Fibroblast of lung (primary cell): ENCODE data around the gene PGGT1B. TPM values are rescaled to one million over a fixed set of nuclear protein-coding genes. Genes with fewer than 3 reads are reported as not detected.

Source experiments
- DNase-seq, 2 donors: peaks; one replicate each; pipeline versions ENCODE4 v3.0.0 to v3.0.0-alpha.2; 2010; ENCODE audit warnings: low read depth in 2 of 2
- H2AFZ ChIP-seq: 2 replicates; pipeline ENCODE4 v1.5.1; 2012; ENCODE audit warnings: low read length, control low read depth, inconsistent platforms
- H3K27ac ChIP-seq: 2 replicates; pipeline ENCODE4 v1.5.1; 2011; ENCODE audit warnings: low read length, control low read depth; ENCODE audit not compliant: insufficient read depth
- H3K27me3 ChIP-seq: 2 replicates; pipeline ENCODE4 v1.5.1; 2011; ENCODE audit warnings: mild to moderate bottlenecking, low read length; ENCODE audit not compliant: control insufficient read depth, insufficient read depth
- H3K36me3 ChIP-seq: 2 replicates; pipeline ENCODE4 v1.5.1; 2011; ENCODE audit warnings: low read length; ENCODE audit not compliant: control insufficient read depth, insufficient read depth
- H3K4me1 ChIP-seq: 2 replicates; pipeline ENCODE4 v1.5.1; 2011; ENCODE audit warnings: low read length; ENCODE audit not compliant: control insufficient read depth, insufficient read depth; ENCODE audit errors: extremely low read depth
- H3K4me2 ChIP-seq: 2 replicates; pipeline ENCODE4 v1.5.1; 2011; ENCODE audit warnings: low read length, control low read depth; ENCODE audit not compliant: insufficient read depth; ENCODE audit errors: extremely low read depth
- H3K4me3 ChIP-seq, 4 experiments: fragments of 200-600 bp in 1 of 4; sonication (generic) in 1 of 4; replicated peaks in 1 of 4; 2 replicates each; pipeline ENCODE4 v1.5.1; 2011 to 2016; ENCODE audit warnings: low read length in 4 of 4, low read depth in 3 of 4, mild to moderate bottlenecking in 3 of 4, control low read depth in 2 of 4, inconsistent platforms in 1 of 4, mixed read lengths in 1 of 4; ENCODE audit not compliant: insufficient read depth in 1 of 4; ENCODE audit errors: control extremely low read depth in 1 of 4
- H3K79me2 ChIP-seq: 2 replicates; pipeline ENCODE4 v1.5.1; 2012; ENCODE audit warnings: mild to moderate bottlenecking, low read length, inconsistent platforms; ENCODE audit not compliant: control insufficient read depth, insufficient read depth
- H3K9ac ChIP-seq: 2 replicates; pipeline ENCODE4 v1.5.1; 2011; ENCODE audit warnings: mild to moderate bottlenecking, low read length, control low read depth; ENCODE audit not compliant: insufficient read depth
- H3K9me3 ChIP-seq: 2 replicates; pipeline ENCODE4 v1.5.1; 2012; ENCODE audit warnings: low read depth, low read length; ENCODE audit not compliant: control insufficient read depth, insufficient read depth
- H4K20me1 ChIP-seq: 2 replicates; pipeline ENCODE4 v1.5.1; 2011; ENCODE audit warnings: low read length; ENCODE audit not compliant: control insufficient read depth, insufficient read depth; ENCODE audit errors: extremely low read depth
- EZH2 ChIP-seq: IDR thresholded peaks from 2 replicates; pipeline ENCODE4 v1.5.1; 2012; ENCODE audit warnings: low read length, control low read depth, mild to moderate bottlenecking; ENCODE audit errors: missing control alignments
- polyA plus RNA-seq, 2 donors: library from polyadenylated mRNA; depleted of rRNA in 1 of 2; stranded (reverse) in 1 of 2; unstranded in 1 of 2; fragments of >200 nt; gene quantifications; 2 replicates each; pipeline ENCODE4 v1.2.1, GENCODE V29; 2011 to 2012; ENCODE audit warnings: missing spikeins in 1 of 2
- total RNA-seq: library from RNA; depleted of rRNA; stranded (reverse); fragments of >200 nt; gene quantifications from 2 replicates; pipeline ENCODE4 v1.2.1, GENCODE V29; 2014
- TF ChIP-seq, protein P1 (sequence below), 2 donors: IDR thresholded peaks in 1 of 2; conservative IDR thresholded peaks in 1 of 2; 1 replicate in 1 of 2; 2 replicates in 1 of 2; pipeline ENCODE4 v1.5.1; 2011 to 2012; ENCODE audit warnings: low read length in 2 of 2, control low read depth in 1 of 2, inconsistent platforms in 1 of 2, low read depth in 1 of 2, mild to moderate bottlenecking in 1 of 2

PGGT1B gene
- total and polyA plus RNA-seq, 2 donors (not counting 1 experiment from before 2014, with no cell fraction given): 2.5 to 12.4 TPM

DNA sequence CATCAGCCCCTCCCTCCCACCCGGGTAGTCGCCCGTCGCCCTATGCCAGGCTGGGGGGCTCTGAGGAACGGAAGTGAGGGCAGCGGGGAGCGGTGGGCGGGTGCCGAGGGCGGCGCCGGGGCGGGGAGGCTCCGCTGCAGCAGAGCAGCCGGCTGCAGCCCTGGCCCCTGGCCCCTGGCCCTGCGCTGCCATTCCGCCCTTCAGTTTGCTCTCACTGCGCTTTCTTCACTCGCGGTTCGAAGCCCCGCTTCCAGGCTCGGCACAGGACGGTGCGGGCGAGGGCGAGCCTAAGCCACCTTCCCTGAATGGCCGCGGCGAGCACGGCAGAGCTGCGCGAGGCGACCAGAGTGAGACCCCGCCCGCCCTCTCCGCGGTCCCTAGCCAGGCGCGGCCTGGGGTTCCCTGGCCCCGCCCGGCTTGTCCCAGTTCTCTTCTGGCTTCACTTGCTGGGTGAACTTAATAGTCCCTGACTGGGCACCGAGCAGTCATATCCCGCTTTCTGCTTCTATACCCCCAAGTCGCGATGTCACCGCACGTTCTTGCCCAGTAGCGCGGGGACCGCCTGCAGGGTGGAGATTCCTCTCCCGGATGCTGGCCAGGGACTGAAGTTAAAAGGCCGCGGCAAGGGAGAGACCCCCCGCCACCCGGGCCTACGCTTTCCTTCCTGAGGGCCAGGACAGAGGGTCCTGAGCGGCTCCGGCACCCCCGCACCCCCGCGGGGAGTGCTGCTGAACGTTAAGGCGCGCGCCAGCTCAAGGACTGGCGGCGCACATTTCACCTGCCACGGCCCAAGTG lies 92.3 kb downstream of the PGGT1B start:
- DNase-seq: no peak
- Histone ChIP-seq H4K20me1 (no peaks in the 10 kb centered on the region), H3K4me1 (no peaks in the 10 kb centered on the region), H3K27me3 (peaks cover 18% of the 10 kb centered on the region), H3K79me2 (no peaks in the 10 kb centered on the region), H3K9ac (peak overlapping the region; percentile 37), H2AFZ (peak overlapping the region; percentile 65), H3K4me2 (peak overlapping the region; percentile 89), H3K27ac (no peak overlapping the region), H3K36me3 (no peaks in the 10 kb centered on the region), H3K4me3 (peak overlapping the region; percentile 18 to 84 (median 56)), H3K9me3 (no peaks in the 10 kb centered on the region)
- TF ChIP-seq, protein P1, sequence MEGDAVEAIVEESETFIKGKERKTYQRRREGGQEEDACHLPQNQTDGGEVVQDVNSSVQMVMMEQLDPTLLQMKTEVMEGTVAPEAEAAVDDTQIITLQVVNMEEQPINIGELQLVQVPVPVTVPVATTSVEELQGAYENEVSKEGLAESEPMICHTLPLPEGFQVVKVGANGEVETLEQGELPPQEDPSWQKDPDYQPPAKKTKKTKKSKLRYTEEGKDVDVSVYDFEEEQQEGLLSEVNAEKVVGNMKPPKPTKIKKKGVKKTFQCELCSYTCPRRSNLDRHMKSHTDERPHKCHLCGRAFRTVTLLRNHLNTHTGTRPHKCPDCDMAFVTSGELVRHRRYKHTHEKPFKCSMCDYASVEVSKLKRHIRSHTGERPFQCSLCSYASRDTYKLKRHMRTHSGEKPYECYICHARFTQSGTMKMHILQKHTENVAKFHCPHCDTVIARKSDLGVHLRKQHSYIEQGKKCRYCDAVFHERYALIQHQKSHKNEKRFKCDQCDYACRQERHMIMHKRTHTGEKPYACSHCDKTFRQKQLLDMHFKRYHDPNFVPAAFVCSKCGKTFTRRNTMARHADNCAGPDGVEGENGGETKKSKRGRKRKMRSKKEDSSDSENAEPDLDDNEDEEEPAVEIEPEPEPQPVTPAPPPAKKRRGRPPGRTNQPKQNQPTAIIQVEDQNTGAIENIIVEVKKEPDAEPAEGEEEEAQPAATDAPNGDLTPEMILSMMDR (conservative IDR thresholded peaks at IDR 0.05 in 1 of 2, IDR thresholded peaks at IDR 0.05 in 1 of 2; ENCODE audit: low read depth in 1 of 2, low read length in 2 of 2): no peak
- peak; percentile 20 for TF ChIP-seq EZH2

DNA sequence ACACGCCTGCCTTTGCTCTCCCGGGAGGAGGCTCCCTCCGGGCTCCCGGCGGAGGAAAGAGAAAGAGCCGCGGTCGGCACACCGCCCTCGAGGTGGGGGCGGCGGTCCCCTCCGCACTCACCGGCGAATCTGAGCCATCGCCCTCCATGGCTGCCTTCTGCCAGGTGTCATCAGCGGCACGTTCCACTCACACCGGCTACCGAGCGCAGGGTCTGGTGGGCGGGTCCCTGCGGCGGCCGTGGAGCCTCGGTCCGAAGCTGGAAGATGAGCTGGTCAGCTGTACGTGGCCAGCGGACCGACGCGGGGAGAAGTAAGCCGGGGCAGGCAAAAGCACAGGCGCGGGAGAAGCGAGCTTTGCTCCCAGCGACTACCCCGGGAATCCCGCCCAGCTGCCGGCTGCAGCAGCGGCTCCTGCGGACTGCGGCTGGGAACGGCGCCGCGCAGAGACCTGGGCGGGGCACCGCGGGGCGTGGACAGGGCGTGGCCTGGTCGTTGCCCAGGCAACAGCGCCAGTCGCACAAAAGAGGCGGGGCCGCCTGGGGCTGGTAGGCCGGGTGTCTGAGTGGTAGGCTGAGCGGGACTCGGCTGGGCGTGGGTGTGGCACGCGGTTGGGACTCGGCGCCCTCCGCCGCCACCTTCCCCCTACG lies 93.1 kb downstream of the PGGT1B start, which contains the start of gene TRIM36:
TRIM36 (minus strand) TSS at position 422 of the 647 bp plus-strand sequence; CDS start at position 148, 274 bp downstream.
- DNase-seq: peak; percentile 87 to 89
- Histone ChIP-seq H2AFZ (peak within 1 kb of the TSS; percentile 65), H4K20me1 (no peaks in the 10 kb centered on the region), H3K79me2 (no peaks in the 10 kb centered on the region), H3K27me3 (peaks cover 18% of the 10 kb centered on the region), H3K4me1 (no peaks in the 10 kb centered on the region), H3K4me3 (peak within 1 kb of the TSS; percentile 55 to 84 (median 66)), H3K36me3 (no peaks in the 10 kb centered on the region), H3K9me3 (no peaks in the 10 kb centered on the region), H3K4me2 (peak within 1 kb of the TSS; percentile 89), H3K27ac (no peak within 1 kb of the TSS), H3K9ac (peak within 1 kb of the TSS; percentile 58)
- TF ChIP-seq EZH2: no peak
- TF ChIP-seq, protein P1 (conservative IDR thresholded peaks at IDR 0.05 in 1 of 2, IDR thresholded peaks at IDR 0.05 in 1 of 2; ENCODE audit: low read depth in 1 of 2, low read length in 2 of 2): peak in 1 of 2 donors; percentile 13

DNA sequence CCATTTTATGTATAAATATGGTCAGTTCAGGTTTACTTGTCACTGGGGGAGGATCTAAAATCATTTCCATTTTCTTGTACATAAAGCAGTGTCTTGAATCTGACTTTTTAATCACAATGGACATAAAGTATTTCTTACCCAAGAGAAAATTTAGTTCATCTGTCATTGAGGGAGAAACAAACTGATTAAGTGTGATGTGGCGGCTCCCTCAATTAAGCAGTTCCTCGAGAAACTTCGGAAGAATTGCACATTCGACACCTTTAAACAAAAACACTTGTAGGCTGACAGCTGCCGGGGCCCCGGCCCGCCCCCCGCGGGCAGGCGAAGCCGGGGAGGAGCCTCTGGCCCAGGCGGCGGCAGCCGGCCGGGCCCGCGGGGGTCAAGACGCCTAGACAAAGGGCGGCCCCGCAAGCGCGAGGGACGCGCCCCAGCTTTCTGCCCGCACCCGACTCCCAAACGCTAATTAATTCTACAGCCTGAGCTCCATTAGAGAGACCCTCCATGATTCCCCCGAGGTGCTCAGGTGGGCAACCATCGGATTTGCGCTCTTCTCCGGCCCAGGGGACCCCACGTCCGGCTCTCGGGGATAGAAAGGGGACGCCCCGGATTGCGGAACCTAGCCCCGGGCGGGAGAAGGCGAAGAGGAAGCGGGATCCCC lies 93.7 kb downstream of the PGGT1B start:
- Histone ChIP-seq H3K9ac (peak overlapping the region; percentile 58), H4K20me1 (no peaks in the 10 kb centered on the region), H3K4me2 (peak overlapping the region; percentile 89), H3K36me3 (no peaks in the 10 kb centered on the region), H3K4me1 (no peaks in the 10 kb centered on the region), H3K27ac (no peak overlapping the region), H3K9me3 (no peaks in the 10 kb centered on the region), H3K27me3 (peaks cover 16% of the 10 kb centered on the region), H2AFZ (peak overlapping the region; percentile 59), H3K79me2 (no peaks in the 10 kb centered on the region), H3K4me3 (peak overlapping the region; percentile 55 to 84 (median 66))
- peak; percentile 60 for TF ChIP-seq EZH2
- TF ChIP-seq, protein P1 (conservative IDR thresholded peaks at IDR 0.05 in 1 of 2, IDR thresholded peaks at IDR 0.05 in 1 of 2; ENCODE audit: low read depth in 1 of 2, low read length in 2 of 2): no peak
- peak in 1 of 2 donors; percentile 11 for DNase-seq
